ENCODE results near the gene DRAXIN.

DNA sequence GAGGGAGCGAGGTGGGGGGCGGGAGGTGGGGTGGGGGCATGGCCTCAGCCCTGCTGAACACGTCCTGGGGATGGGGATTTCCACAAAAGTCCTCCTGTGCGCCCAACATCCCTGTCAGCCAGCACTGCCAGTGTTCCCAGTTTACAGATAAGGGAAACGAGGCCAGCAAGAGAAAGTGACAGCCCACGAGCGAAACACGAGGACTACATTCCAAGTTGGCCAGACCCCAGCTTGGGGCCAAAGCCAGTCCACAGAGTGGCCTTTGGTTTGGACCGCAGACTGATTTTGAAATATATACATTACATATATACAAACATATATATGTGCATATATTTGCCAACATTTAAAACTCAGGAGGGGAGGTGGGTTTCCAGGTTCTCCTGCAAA lies 42.3 kb upstream of the DRAXIN start:
- TF ChIP-seq CTCF (conservative IDR thresholded peaks at IDR 0.05; ENCODE audit: low read length) (no peak), EZH2phosphoT487 (IDR thresholded peaks at IDR 0.05; ENCODE audit: borderline replicate concordance, low read depth, low read length) (no peak)

All from OCI-LY7 (cell line).